ENCODE results near the gene FCHSD1.
"Not testable (repeated sequence)": the region's sequence is repeated elsewhere in the genome, so short reads cannot be mapped to it uniquely, and the experiment has no call there.

Gene FCHSD1

GRCh38 chr5:141615991-141616720 is 35.1 kb downstream of the FCHSD1 start:
- DNase-seq = no peak

DNA sequence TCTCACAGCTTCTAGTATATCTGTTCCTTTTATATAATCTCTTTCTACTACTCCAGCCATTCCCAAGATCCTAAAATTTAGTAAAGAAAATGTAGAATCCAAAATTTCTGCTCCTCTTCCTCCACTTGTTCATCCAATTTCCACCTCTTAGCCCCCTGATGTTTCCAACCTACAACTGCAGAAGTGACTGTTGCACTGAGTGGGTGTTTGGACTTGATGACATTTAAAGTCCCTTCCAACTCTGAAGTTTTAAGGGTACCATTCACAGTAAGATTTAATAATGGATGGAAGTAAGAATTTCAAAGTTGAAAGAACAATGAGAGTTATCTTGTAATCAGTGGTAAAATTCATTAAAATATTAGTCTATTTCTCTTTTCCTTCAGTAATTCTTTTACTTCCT is 37.9 kb downstream of the FCHSD1 start:
- DNase-seq = no peak

- no peak for DNase-seq
Measured at GRCh38 chr5:141611289-141611688, 39.9 kb downstream of the FCHSD1 start.

DNA sequence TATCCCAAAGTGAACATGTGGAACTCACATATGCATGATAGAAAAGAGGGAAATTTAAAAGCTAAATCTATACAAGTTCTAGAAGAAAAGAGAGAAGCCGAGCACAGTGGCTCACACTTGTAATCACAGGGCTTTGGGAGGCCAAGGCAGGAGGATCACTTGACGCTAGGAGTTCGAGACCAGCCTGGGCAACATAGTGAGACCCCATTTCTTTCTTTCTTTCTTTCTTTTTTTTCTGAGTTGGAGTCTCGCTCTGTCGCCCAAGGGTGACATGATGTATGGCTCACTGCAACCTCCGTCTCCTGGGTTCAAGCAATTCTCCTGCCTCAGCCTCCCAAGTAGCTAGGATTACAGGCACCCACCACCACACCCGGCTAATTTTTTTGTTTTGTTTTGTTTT is 41.3 kb downstream of the FCHSD1 start:
- DNase-seq = not testable (repeated sequence)

GRCh38 chr5:141609044-141609443 is 42.2 kb downstream of the FCHSD1 start:
- no peak for DNase-seq

DNA sequence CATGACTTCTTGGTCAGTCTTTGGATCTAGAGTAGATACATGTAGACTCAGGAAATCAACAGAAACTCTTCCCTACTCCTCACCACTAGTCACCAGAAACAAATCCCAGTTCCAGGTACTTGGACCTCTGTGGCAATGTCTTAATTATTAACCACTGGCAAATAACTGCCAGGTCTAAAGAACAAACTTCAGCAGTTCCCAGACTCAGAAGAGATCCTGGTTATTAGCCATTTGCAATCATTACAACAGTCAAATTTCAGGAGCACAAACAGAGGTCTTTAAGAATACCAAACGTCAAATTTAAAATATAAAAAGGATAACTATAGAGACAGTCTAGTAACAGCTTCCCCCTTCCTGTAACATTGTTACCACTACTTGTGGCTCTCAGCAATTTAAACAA is 42.7 kb downstream of the FCHSD1 start:
- DNase-seq = peak; percentile 53

- no peak for DNase-seq
Measured at GRCh38 chr5:141608046-141608445, 43.2 kb downstream of the FCHSD1 start.

- DNase-seq = no peak
Measured at GRCh38 chr5:141605523-141606277, 45.5 kb downstream of the FCHSD1 start.

- DNase-seq = peak; percentile 59
Measured at GRCh38 chr5:141603923-141604717, 47.1 kb downstream of the FCHSD1 start.

GRCh38 chr5:141602606-141603005 is 48.6 kb downstream of the FCHSD1 start:
- no peak for DNase-seq

DNA sequence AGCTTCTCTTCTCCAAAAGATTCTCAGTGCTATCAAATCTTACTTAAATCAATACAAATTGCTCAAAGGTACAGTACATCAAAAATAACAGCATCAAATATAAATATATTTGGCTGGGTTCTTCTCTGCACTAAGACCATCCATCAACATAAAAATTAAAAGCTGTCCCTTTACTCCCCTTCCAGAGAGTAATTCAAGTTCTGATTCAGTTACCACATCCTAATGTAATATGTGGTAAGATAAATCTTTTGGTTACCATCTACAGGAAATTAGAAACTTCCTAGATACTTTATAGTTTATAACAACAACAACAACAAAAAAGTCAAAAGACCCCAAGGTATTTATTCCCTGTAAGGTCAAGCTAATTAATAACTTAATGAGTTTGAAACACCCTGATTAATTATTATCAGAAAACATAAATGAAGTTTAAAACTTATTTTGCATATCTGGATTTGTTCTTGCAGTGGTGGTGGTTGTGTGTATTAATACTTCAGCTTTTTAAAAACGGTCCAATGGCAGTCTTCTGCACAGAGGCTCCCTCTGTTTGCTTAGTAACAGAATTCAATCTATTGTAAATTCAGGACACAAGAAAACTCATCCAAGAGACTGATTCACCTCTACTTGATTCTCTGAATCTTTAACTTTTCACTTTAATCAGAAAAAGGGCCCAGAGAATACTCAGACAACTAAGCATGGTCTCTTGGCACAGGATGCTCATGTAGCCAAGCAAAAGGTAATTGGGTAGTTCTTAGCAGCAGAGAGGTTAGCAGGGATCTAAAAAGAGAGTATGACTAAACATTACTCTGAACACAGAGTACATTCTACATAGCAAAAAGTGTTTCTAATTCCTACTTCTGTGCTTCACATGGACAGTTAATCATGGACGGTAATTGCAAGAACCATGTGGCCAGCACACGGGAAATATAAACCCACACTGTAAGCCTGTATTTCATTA is 52.5 kb downstream of the FCHSD1 start:
- peak; percentile 37 for DNase-seq

- DNase-seq = no peak
Measured at GRCh38 chr5:141597814-141598213, 53.4 kb downstream of the FCHSD1 start.

- no peak for DNase-seq
Measured at GRCh38 chr5:141597394-141597793, 53.8 kb downstream of the FCHSD1 start.

DNA sequence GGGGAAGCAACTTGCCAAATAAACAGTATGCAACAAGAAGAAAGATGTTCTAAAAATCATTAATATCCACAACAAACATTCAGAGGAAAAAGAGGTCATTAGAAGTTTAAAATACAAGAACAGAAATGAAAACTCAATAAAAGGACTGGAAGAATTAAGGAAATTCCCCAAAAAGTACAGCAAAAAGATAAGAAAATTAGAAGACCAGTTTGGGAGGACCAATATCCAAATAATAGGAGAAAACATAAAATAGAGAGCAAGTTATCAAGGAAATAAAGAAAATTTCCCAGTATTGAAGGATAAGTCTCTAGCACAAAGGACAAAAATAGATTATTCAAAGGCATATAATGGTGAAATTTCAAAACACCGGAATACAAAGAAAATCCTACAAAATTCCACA is 54.4 kb downstream of the FCHSD1 start:
- no peak for DNase-seq

DNA sequence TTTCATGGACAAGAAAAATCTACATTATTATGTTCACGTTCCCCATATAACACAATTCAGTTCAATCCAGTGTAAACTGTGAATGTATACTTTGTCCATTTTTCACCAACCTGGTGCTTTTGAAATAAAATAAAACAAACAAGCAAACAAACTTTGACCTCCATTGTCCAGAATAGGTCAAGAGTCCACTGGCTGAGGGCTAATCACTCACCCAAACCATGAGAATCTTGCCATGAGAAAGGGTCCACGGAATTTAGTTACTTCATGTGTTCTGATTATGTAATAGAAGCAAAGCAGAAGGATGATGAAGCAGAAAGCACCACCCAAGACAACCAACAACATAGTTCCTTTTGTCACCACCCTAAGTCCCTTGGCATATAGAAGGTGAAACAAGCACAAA is 61.1 kb downstream of the FCHSD1 start:
- no peak for DNase-seq
